ENCODE data around the gene SRL. TPM values are rescaled to one million over a fixed set of nuclear protein-coding genes. Genes with fewer than 3 reads are reported as not detected.

The SRL gene
- total and polyA plus RNA-seq, 2 of the 8 experiments (the other 6 are each of a cell fraction or from before 2014, with no cell fraction given): 0.05 TPM; not detected in 1

GRCh38 chr16:4275861-4276260 lies 34.0 kb upstream of the SRL start:
- FAIRE-seq (no peak), DNase-seq (ENCODE audit: low read depth in 1 of 2, low spot score in 2 of 2) (no peak)
- H3K9me3 ChIP-seq (ENCODE audit: insufficient read depth in 2 of 2, low read depth in 1 of 2, low read length in 1 of 2): peaks cover 0 to 4% of the 10 kb centered on the region in 2 experiments; a peak in 2 of 4 replicates
- no peaks in the 10 kb centered on the region for H3K79me1 ChIP-seq (ENCODE audit: low read depth, low read length)
- no peak overlapping the region for H4K91ac ChIP-seq (replicated peaks; ENCODE audit: insufficient read length, low read length)
- no peak overlapping the region for H2BK120ac ChIP-seq (replicated peaks; ENCODE audit: low read depth, low read length)
- ChIA-PET CTCF (ENCODE audit: partially characterized antibody) (interaction anchor here (0.7 to 4.6 kb wide), 9 partner anchors 8 to 127 kb away, joined by 3 to 26 read pairs (median 10); no protein-coding TSS in a partner anchor), POLR2A (ENCODE audit: partially characterized antibody) (interaction anchor here (1.3 to 24.1 kb wide), 7 partner anchors 8 to 66 kb away, joined by 3 to 403 read pairs (median 17); no protein-coding TSS in a partner anchor)
- no peak overlapping the region for H3K27ac ChIP-seq (ENCODE audit: low read depth, low read length)
- no peak overlapping the region for H2BK15ac ChIP-seq (ENCODE audit: low read length)
- H3K4me3 ChIP-seq (ENCODE audit: extremely low read depth in 1 of 4, insufficient read depth in 2 of 4, low read depth in 3 of 4, low read length in 4 of 4): no peak overlapping the region
- H2BK5ac ChIP-seq (ENCODE audit: low read depth, low read length): no peak overlapping the region
- H3K23me2 ChIP-seq (ENCODE audit: low read depth, low read length): peaks cover 13% of the 10 kb centered on the region; the same call in 1 of the 2 replicates
- no peak overlapping the region for H3K4ac ChIP-seq (replicated peaks; ENCODE audit: insufficient read length, low read depth, low read length)
- H2BK20ac ChIP-seq (ENCODE audit: low read length): no peak overlapping the region
- peaks cover 0 to 14% of the 10 kb centered on the region in 2 experiments; a peak in 3 of 4 replicates for H3K79me2 ChIP-seq (ENCODE audit: control insufficient read depth in 1 of 2, insufficient read depth in 2 of 2, low read length in 2 of 2)
- H3K18ac ChIP-seq (ENCODE audit: extremely low read depth, low read length): no peak overlapping the region
- H4K8ac ChIP-seq (ENCODE audit: extremely low read depth, insufficient read depth, low read length): no peak overlapping the region
- no peak overlapping the region for H3K4me2 ChIP-seq (ENCODE audit: insufficient read depth in 1 of 2, low read depth in 2 of 2, low read length in 2 of 2)
- no peaks in the 10 kb centered on the region for H3K27me3 ChIP-seq (replicated peaks in 1 of 4; ENCODE audit: control insufficient read depth in 3 of 4, extremely low read depth in 1 of 4, insufficient read depth in 3 of 4, low read length in 3 of 4)
- 85% methylated on average over 6 of the region's 6 CpGs; no CpG with 5 or more reads in 1 of the 2 experiments for WGBS, 2 experiments (ENCODE audit: extremely low coverage in 1 of 2, insufficient coverage in 1 of 2, insufficient read length in 1 of 2, insufficient replicate concordance in 2 of 2, low coverage in 1 of 2, low lambda C conversion rate in 2 of 2, missing lambda C conversion rate in 1 of 2)
- no peaks in the 10 kb centered on the region for H3K36me3 ChIP-seq (ENCODE audit: control insufficient read depth in 2 of 4, insufficient read depth in 4 of 4, low read length in 3 of 4)
- H2AFZ ChIP-seq (ENCODE audit: low read length): no peak overlapping the region
- H3K56ac ChIP-seq (replicated peaks; ENCODE audit: insufficient read length, low read depth, low read length): no peak overlapping the region
- H4K5ac ChIP-seq (ENCODE audit: insufficient read length, low read depth, low read length): no peak overlapping the region
- H3K4me1 ChIP-seq (replicated peaks in 1 of 4; ENCODE audit: control insufficient read depth in 3 of 4, insufficient read depth in 4 of 4, low read length in 3 of 4): peaks cover 0 to 4% (median under 1%) of the 10 kb centered on the region in 4 experiments; a peak in 5 of 7 replicates
- no peak overlapping the region for H3K23ac ChIP-seq (ENCODE audit: insufficient read length)
- no peak overlapping the region for H2BK12ac ChIP-seq (ENCODE audit: low read depth, low read length)
- H3K9ac ChIP-seq (replicated peaks in 1 of 4; ENCODE audit: extremely low read depth in 1 of 4, low read depth in 3 of 4, low read length in 3 of 4): no peak overlapping the region
- no peak overlapping the region for H3K14ac ChIP-seq (ENCODE audit: insufficient read length)
- no peaks in the 10 kb centered on the region for H4K20me1 ChIP-seq (replicated peaks in 1 of 2; ENCODE audit: control insufficient read depth in 1 of 2, insufficient read depth in 2 of 2, low read length in 2 of 2)
- H2AK5ac ChIP-seq (ENCODE audit: low read depth, low read length): no peak overlapping the region
- no peak for TF ChIP-seq ATF3 (IDR thresholded peaks at IDR 0.05; ENCODE audit: insufficient read depth, low read depth, low read length)
- no peak for TF ChIP-seq RBBP5 (IDR thresholded peaks at IDR 0.05; ENCODE audit: borderline replicate concordance, low read depth, low read length)
- TF ChIP-seq, protein P1, sequence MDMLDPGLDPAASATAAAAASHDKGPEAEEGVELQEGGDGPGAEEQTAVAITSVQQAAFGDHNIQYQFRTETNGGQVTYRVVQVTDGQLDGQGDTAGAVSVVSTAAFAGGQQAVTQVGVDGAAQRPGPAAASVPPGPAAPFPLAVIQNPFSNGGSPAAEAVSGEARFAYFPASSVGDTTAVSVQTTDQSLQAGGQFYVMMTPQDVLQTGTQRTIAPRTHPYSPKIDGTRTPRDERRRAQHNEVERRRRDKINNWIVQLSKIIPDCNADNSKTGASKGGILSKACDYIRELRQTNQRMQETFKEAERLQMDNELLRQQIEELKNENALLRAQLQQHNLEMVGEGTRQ (IDR thresholded peaks at IDR 0.05; ENCODE audit: low read length): no peak
- no peak for TF ChIP-seq SP2 (IDR thresholded peaks at IDR 0.05; ENCODE audit: low read length)
- no peak for TF ChIP-seq SIRT6 (IDR thresholded peaks at IDR 0.05; ENCODE audit: low read length)
- TF ChIP-seq ZNF274 (IDR thresholded peaks at IDR 0.05; ENCODE audit: borderline replicate concordance, extremely low read depth, low read length): no peak
- TF ChIP-seq KDM1A (IDR thresholded peaks at IDR 0.05; ENCODE audit: borderline replicate concordance, low read length): no peak
- TF ChIP-seq POU5F1 (IDR thresholded peaks at IDR 0.05; ENCODE audit: low read depth, low read length): no peak
- TF ChIP-seq TCF12 (IDR thresholded peaks at IDR 0.05; ENCODE audit: low read depth, low read length): no peak
- TF ChIP-seq CEBPB (IDR thresholded peaks at IDR 0.05; ENCODE audit: low read depth, low read length): no peak
- no peak for TF ChIP-seq SP1 (IDR thresholded peaks at IDR 0.05; ENCODE audit: low read depth, low read length)
- no peak for TF ChIP-seq CHD2 (IDR thresholded peaks at IDR 0.05; ENCODE audit: low read length)
- TF ChIP-seq EP300 (IDR thresholded peaks at IDR 0.05; ENCODE audit: borderline replicate concordance in 1 of 2, low read depth in 2 of 2, low read length in 2 of 2): no peak

Data from H1 (cell line).